Inferior parietal cortex (tissue), 1 donor: Measurements from ENCODE around the gene P2RX7.

Source experiments
- DNase-seq: peaks from one replicate; pipeline ENCODE4 v3.0.0-alpha.2; 2016; ENCODE audit errors: extremely low spot score

P2RX7 gene

DNA sequence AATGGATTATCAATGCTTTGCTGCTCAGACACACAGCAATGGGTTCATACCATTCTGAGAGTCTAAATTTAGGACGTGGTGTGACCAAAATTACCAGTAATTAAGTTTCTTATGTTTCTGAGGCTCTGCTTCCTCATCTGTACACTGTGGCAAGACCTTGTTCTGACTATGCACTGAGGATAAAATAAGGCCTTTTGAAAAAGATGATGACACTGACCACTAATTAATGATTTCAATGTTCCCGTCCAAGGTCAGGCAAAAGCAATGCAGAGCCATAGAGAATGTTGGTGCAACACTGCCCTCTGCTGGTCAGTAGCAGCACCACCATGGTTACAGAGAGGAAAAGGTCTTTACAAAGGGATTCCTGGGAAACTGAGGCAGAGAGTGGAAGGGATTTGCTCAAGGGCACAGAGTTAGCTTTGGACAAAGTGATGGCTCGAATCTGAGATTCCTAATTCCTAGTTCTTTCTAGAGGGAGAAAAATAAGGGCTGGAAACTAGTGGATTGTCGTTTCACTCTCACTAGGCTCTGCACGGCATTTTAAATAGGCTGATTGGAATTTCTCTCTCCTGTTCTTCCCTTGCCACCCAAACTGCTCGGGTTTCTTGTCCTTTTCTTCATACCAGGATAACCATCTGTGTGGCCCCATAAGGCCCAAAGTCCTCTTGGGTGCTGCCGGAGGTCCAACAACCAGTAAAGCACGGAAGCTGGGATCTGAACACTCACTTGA lies 22.3 kb upstream of the P2RX7 start:
- peak; percentile 89 for DNase-seq

DNA sequence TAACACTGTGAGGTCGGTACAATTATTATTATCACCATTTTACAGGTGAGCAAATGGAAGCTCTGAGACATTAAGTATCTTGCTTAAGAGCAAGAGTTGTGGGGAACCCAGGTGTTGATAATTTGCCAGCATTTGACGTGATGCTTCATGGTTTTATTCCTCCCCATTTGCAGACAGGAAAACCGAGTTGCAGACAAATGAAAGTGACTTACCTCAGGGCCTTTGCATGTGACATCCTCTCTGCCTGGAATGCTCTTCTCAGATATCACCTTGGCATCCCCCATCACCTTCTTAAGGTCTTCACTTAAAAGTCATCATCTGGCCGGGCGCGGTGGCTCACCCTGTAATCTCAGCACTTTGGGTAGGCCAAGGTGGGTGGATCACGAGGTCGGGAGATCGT lies 21.0 kb upstream of the P2RX7 start:
- DNase-seq, result no peak

- DNase-seq, result no peak
These were observed 20.2 kb upstream of the P2RX7 start for GRCh38 chr12:121112496-121112895.

GRCh38 chr12:121113057-121113456 lies 19.6 kb upstream of the P2RX7 start:
- no peak for DNase-seq

DNA sequence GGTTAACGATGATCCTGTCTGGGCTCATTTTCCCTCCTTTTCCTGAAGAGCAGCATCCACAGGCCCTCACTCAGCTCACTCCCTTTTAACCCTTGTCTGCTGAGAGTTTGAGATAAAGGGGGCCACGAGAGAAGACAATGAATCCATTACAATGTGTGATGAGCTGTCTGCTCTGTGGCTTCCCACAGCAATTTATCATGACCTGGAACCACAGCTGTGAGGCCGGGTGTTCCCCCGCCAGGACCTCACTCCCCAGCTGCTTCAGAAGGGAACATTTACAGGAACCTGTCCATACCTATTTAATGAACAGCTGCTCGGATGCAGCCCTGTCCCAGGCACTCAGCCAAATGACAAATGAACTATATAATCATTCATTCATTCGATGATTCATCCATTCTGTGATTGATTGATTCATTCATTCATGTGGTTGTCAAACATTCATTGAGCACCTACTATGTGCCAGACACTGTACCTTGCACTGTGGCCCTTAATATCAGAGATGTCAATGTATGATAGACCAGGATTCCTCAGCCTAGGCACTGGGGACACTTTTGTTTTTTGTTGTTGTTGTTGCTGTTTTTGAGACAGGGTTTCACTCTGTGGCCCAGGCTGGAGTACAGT lies 18.5 kb upstream of the P2RX7 start:
- no peak for DNase-seq

DNA sequence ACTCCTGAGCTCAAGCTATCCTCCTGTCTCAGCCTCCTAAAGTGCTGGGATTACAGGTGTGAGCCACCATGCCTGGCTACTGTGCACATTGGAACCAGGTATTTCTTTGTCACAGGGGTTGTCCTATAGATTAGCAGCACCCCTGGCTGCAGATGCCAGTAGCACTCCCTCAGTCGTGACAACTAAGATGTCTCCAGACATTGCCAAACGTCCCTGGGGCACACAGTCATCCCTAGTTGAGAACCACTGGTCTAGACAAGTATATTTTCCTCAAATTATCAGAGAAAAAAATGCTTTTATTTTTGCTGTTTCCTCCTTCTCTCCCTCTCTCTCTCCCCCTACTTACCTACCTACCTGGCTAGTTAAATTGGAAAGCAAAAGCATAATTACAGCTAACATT lies 17.9 kb upstream of the P2RX7 start:
- DNase-seq, result no peak

DNA sequence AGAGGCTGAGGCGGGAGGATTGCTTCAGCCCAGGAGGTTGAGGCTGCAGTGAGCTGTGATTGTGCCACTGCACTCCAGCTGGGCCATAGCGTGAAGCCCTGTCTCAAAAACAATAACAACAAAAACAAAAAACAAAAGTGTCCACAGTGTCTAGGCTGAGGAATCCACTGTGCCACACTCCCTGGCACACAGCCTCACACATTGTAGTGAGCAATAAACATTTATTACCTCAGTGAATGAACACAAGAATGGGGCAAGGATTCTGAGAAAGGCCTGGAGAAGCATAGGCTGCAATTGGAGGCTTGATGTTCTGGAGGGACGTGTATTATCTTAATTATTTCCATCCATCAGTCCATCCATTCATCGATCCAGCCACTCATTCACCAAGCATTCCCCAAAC lies 17.1 kb upstream of the P2RX7 start:
- no peak for DNase-seq

GRCh38 chr12:121116318-121117225 lies 16.1 kb upstream of the P2RX7 start:
- no peak for DNase-seq

- no peak for DNase-seq
These were observed 15.4 kb upstream of the P2RX7 start for GRCh38 chr12:121117226-121117777.

DNA sequence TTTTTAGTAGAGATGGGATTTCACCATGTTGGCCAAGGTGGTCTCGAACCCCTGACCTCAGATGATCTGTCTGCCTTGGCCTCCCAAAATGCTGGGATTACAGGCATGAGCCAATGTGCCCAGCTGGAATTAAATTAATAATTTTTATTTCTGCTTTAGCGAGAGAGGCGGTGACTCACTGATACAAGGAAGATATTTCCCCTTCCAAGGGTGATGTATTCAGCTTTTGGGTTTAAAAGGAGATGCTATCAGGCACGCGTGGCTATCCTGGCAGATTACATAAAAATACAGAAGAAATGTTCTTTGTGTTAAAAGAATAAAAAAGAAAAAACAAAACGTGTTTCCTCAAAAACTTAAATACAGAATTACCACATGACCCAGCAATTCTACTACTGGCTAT lies 12.4 kb upstream of the P2RX7 start:
- DNase-seq, result no peak

DNA sequence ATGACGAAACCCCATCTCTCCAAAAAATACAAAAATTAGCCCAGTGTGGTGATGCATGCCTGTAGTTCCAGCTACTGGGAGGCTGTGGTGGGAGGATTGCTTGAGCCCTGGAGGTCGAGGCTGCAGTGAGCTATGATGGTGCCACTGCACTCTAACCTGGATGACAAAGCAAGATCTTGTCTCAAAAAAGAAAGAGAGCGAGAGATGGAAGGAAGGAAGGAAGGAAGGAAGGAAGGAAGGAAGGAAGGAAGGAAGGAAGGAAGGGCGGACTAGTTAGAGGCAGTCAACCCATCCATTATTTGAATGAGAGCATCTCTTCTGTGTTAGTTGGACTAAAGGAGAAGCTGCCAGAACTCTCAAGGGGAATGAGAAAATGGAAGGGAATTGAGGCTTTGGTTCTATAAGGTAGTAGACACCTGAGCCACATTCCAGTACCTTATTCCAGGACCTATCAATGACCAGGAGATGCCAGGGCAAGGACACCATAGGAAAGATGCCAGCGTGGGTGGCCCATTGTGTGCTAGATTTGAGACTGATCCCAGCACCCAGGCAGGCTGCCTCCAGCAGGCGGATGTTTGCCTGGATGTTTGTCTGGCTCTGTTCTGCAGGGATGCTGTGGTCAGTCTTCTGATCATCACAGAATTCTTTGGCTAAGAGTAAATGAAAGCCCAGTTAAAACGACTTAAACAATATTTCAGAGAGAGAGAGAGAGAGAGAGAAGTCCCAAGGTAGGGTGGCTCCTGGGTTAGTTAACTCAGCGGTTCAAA lies 11.5 kb upstream of the P2RX7 start:
- no peak for DNase-seq

DNA sequence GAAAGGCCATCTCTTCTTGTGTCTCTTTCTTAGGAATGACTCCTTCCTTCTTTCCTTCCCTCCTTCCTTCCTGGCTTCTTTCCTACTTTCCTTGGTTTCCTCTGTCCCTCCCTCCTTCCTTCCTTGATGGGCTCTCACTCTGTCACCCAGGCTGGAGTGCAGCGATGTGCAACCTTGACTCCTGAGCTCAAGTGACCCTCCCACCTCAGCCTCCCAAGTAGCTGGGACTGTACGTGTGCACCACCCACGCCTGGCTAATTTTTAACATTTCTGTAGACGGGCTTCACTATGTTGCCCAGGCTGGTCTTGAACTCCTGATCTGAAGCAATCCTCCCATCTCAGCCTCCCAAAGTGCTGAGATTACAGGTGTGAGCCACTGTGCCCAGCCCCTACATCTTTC lies 10.9 kb upstream of the P2RX7 start:
- no peak for DNase-seq

DNA sequence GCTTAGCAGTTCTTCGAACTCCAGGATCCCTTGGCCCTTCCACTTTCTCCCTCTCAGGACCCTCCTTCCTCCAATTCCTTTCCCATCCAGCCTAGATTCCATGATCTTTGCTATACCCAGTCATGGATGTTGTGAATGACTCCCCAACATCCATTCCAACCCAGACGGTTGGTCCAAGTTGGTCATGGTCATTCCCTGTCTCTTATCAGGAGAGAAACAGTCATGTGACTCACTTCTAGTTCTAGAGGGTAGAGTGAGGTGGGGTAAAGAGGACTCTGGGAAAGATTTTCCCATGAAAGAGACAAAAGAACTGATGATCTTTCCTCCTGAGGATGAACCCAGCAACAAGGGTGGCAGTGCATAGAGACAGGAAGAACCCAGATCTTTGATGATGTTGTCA lies 9.2 kb upstream of the P2RX7 start:
- no peak for DNase-seq

GRCh38 chr12:121124402-121125109 lies 8.1 kb upstream of the P2RX7 start:
- no peak for DNase-seq

GRCh38 chr12:121127501-121127900 lies 5.2 kb upstream of the P2RX7 start:
- no peak for DNase-seq

GRCh38 chr12:121128908-121129810 lies 3.5 kb upstream of the P2RX7 start:
- DNase-seq, result peak; percentile 98

DNA sequence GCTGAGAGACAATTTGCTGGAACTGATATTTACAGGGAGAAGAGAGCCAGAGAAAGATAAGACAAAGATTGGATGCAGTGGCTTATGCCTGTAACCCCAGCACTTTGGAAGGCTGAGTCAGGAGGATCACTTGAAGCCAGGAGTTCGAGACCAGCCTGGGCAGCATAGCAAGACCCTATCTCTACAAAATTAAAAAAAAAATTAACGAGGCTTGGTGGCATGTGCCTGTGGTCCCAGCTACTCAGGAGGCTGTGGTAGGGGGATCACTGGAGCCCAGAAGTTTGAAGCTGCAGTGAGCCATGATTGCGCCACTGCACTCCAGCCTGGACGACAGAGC lies 2.9 kb upstream of the P2RX7 start:
- DNase-seq, result no peak

- no peak for DNase-seq
These were observed 1.8 kb upstream of the P2RX7 start for GRCh38 chr12:121130866-121131373.

DNA sequence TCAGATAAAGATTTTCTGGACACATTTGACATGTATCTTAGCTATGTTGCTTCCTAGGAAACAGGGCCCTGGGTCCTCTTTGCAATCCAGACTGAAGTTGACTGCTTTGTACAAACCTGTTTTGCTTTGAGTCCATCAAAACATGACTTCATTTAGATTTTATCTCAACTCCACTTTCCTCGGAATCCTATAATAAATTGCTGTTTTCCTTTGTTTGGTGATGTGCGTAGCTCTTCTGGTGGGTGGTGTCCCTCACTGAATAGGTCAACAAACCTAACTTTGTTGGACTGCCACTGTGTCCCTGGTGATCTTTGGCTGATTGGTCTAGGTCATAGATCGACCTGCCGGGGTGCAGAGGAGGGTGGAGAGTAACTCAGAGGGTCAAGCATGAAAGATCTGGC lies 735 bp upstream of the P2RX7 start:
- peak; percentile 55 for DNase-seq

GRCh38 chr12:121133838-121134237 lies 1.2 kb downstream of the P2RX7 start:
- no peak for DNase-seq
